Retina (tissue), 1 donor: ENCODE results near the gene GPR158.
"Not testable (repeated sequence)": the region's sequence is repeated elsewhere in the genome, so short reads cannot be mapped to it uniquely, and the experiment has no call there.

Experiments
- DNase-seq: peaks from one replicate; pipeline ENCODE4 v3.0.0-alpha.2; 2016

GPR158 gene

GRCh38 chr10:25174461-25175230 lies at the start of gene GPR158:
Gene GPR158 (plus strand): TSS chr10:25175001. CDS start chr10:25175421, 420 bp downstream.
- peak; percentile 98 for DNase-seq

- DNase-seq = peak; percentile 91
Measured at GRCh38 chr10:25125201-25125611, 49.6 kb upstream of the GPR158 start.

GRCh38 chr10:25129592-25129991 lies 45.2 kb upstream of the GPR158 start:
- DNase-seq = no peak

- DNase-seq = no peak
Measured at GRCh38 chr10:25130906-25131305, 43.9 kb upstream of the GPR158 start.

GRCh38 chr10:25142116-25142864 lies 32.5 kb upstream of the GPR158 start:
- DNase-seq = no peak

GRCh38 chr10:25157650-25158049 lies 17.2 kb upstream of the GPR158 start:
- no peak for DNase-seq

- DNase-seq = no peak
Measured at GRCh38 chr10:25159591-25159990, 15.2 kb upstream of the GPR158 start.

GRCh38 chr10:25162391-25162790 lies 12.4 kb upstream of the GPR158 start:
- DNase-seq = no peak

GRCh38 chr10:25163464-25163863 lies 11.3 kb upstream of the GPR158 start:
- DNase-seq = not testable (repeated sequence)

- no peak for DNase-seq
Measured at GRCh38 chr10:25169740-25170139, 5.1 kb upstream of the GPR158 start.

GRCh38 chr10:25170627-25171026 lies 4.2 kb upstream of the GPR158 start:
- no peak for DNase-seq

GRCh38 chr10:25175527-25176420 lies 973 bp downstream of the GPR158 start:
- DNase-seq = peak; percentile 76

GRCh38 chr10:25176421-25176968 lies 1.7 kb downstream of the GPR158 start:
- peak; percentile 60 for DNase-seq

- no peak for DNase-seq
Measured at GRCh38 chr10:25177093-25177753, 2.4 kb downstream of the GPR158 start.

- no peak for DNase-seq
Measured at GRCh38 chr10:25177754-25178135, 2.9 kb downstream of the GPR158 start.

GRCh38 chr10:25178411-25178810 lies 3.6 kb downstream of the GPR158 start:
- DNase-seq = no peak

- DNase-seq = no peak
Measured at GRCh38 chr10:25180801-25181200, 6.0 kb downstream of the GPR158 start.

GRCh38 chr10:25182636-25183035 lies 7.8 kb downstream of the GPR158 start:
- DNase-seq = no peak

- no peak for DNase-seq
Measured at GRCh38 chr10:25191162-25191895, 16.5 kb downstream of the GPR158 start.

GRCh38 chr10:25198151-25198550 lies 23.4 kb downstream of the GPR158 start:
- no peak for DNase-seq

GRCh38 chr10:25206693-25207414 lies 32.1 kb downstream of the GPR158 start:
- DNase-seq = peak; percentile 21
